Thyroid gland (tissue), 4 donors: ENCODE data around the gene DDX24. TPM values are rescaled to one million over a fixed set of nuclear protein-coding genes. Genes with fewer than 3 reads are reported as not detected.

Experiments used
- DNase-seq, 2 donors: peaks; one replicate each; pipeline ENCODE4 v3.0.0-alpha.2; 2019
- H3K27ac ChIP-seq, 3 donors: fragments of 200-600 bp; sonication (generic); 1 replicate in 2 of 3; 2 replicates in 1 of 3; pipeline ENCODE4 v1.5.1; 2016 to 2019; ENCODE audit warnings: mild to moderate bottlenecking in 1 of 3, moderate library complexity in 1 of 3
- H3K27me3 ChIP-seq: fragments of 200-600 bp; sonication (generic); one replicate; pipeline ENCODE4 v1.5.1; 2019
- H3K36me3 ChIP-seq, 2 donors: fragments of 200-600 bp; sonication (generic); one replicate each; pipeline ENCODE4 v1.5.1; 2016 to 2019
- H3K4me1 ChIP-seq, 2 donors: fragments of 200-600 bp; sonication (generic); one replicate each; pipeline ENCODE4 v1.5.1; 2017 to 2019
- H3K4me3 ChIP-seq, 3 donors: fragments of 200-600 bp; sonication (generic); replicated peaks in 1 of 3; 1 replicate in 2 of 3; 2 replicates in 1 of 3; pipeline ENCODE4 v1.5.1; 2016; ENCODE audit warnings: mild to moderate bottlenecking in 1 of 3
- H3K9me3 ChIP-seq: fragments of 200-600 bp; sonication (generic); one replicate; pipeline ENCODE4 v1.5.1; 2017
- CTCF ChIP-seq, 6 experiments: fragments of 200-600 bp in 3 of 6; fragments of 450-650 bp in 3 of 6; sonication (generic) in 3 of 6; IDR thresholded peaks; one replicate each; pipeline ENCODE4 v1.5.1; 2016 to 2019; ENCODE audit warnings: antibody characterized with exemption in 6 of 6, mild to moderate bottlenecking in 2 of 6, inconsistent platforms in 1 of 6, moderate library complexity in 1 of 6
- POLR2A ChIP-seq, 2 donors: fragments of 450-650 bp; IDR thresholded peaks; one replicate each; pipeline ENCODE4 v1.6.1; 2017; ENCODE audit warnings: antibody characterized with exemption in 2 of 2, mild to moderate bottlenecking in 2 of 2, moderate library complexity in 1 of 2
- WGBS, 2 donors: methylation state at CpG; one replicate each; pipeline ENCODE4 v1.1.5; 2017; 5-methylcytosine and 5-hydroxymethylcytosine counted together
- intact Hi-C: fragments of 100-400 bp; cut with DNase I; formaldehyde crosslinking; loops from one replicate; pipeline ENCODE4 v1.15.1; 2023
- total RNA-seq, 4 donors: library from RNA; depleted of rRNA; stranded (reverse); fragments of >200 nt; gene quantifications; one replicate each; pipeline ENCODE4 v1.2.3, GENCODE V29; 2016

The DDX24 gene
- total RNA-seq, 4 donors from 2014 or later: 139 to 209 (median 193) TPM

GRCh38 chr14:94087891-94088290 lies 6.9 kb upstream of the DDX24 start:
- TF ChIP-seq POLR2A (IDR thresholded peaks at IDR 0.05) (no peak), CTCF (IDR thresholded peaks at IDR 0.05) (no peak)
- H3K27me3 ChIP-seq: no peaks in the 10 kb centered on the region
- intact Hi-C loops: no loop called here
- no peak overlapping the region for H3K27ac ChIP-seq
- H3K9me3 ChIP-seq: no peaks in the 10 kb centered on the region
- H3K4me3 ChIP-seq: no peak overlapping the region
- H3K36me3 ChIP-seq: no peaks in the 10 kb centered on the region
- no peaks in the 10 kb centered on the region for H3K4me1 ChIP-seq
- no peak for DNase-seq
- 96 to 100% methylated on average over 4 of the region's 4 CpGs for WGBS, 2 donors

- peak in 1 of 2 donors; percentile 13 for DNase-seq
- Histone ChIP-seq H3K27ac (peak overlapping the region; percentile 61 to 95 (median 94)), H3K27me3 (no peaks in the 10 kb centered on the region), H3K36me3 (no peaks in the 10 kb centered on the region), H3K4me1 (peaks cover 31 to 32% of the 10 kb centered on the region in 2 donors), H3K4me3 (peak overlapping the region; percentile 60 to 93 (median 80)), H3K9me3 (no peaks in the 10 kb centered on the region)
- 1 to 2% methylated on average over 19 of the region's 19 CpGs for WGBS, 2 donors
- intact Hi-C loops: no loop called here
- TF ChIP-seq POLR2A (IDR thresholded peaks at IDR 0.05): no peak
- no peak for TF ChIP-seq CTCF (IDR thresholded peaks at IDR 0.05)
Observed at GRCh38 chr14:94081386-94081820, 401 bp upstream of the DDX24 start.

- H3K9me3 ChIP-seq: no peaks in the 10 kb centered on the region
- intact Hi-C loops: no loop called here
- no peak for DNase-seq
- no peaks in the 10 kb centered on the region for H3K27me3 ChIP-seq
- no peak for TF ChIP-seq POLR2A (IDR thresholded peaks at IDR 0.05)
- TF ChIP-seq CTCF (IDR thresholded peaks at IDR 0.05): no peak
- 2 to 4% methylated on average over 15 of the region's 15 CpGs for WGBS, 2 donors
- peak overlapping the region; percentile 87 to 95 (median 94) for H3K27ac ChIP-seq
- peaks cover 31 to 38% of the 10 kb centered on the region in 2 donors for H3K4me1 ChIP-seq
- no peaks in the 10 kb centered on the region for H3K36me3 ChIP-seq
- H3K4me3 ChIP-seq: peak overlapping the region; percentile 60 to 96 (median 80)
Observed at GRCh38 chr14:94079891-94080620, 946 bp downstream of the DDX24 start.

- intact Hi-C loops: no loop called here
- Histone ChIP-seq H3K27me3 (no peaks in the 10 kb centered on the region), H3K4me3 (peak overlapping the region in 1 of 3 donors; percentile 2), H3K9me3 (no peaks in the 10 kb centered on the region), H3K27ac (no peak overlapping the region), H3K36me3 (no peaks in the 10 kb centered on the region), H3K4me1 (peaks cover 31 to 38% of the 10 kb centered on the region in 2 donors)
- TF ChIP-seq CTCF (IDR thresholded peaks at IDR 0.05): no peak
- TF ChIP-seq POLR2A (IDR thresholded peaks at IDR 0.05): no peak
- DNase-seq: no peak
- 87 to 89% methylated on average over 5 of the region's 5 CpGs for WGBS, 2 donors
Observed at GRCh38 chr14:94077823-94078222, 3.2 kb downstream of the DDX24 start.

GRCh38 chr14:94077111-94077821 lies 3.7 kb downstream of the DDX24 start:
- peaks cover 31 to 38% of the 10 kb centered on the region in 2 donors for H3K4me1 ChIP-seq
- no peaks in the 10 kb centered on the region for H3K27me3 ChIP-seq
- 68 to 78% methylated on average over 7 of the region's 7 CpGs for WGBS, 2 donors
- intact Hi-C loops: no loop called here
- no peak overlapping the region for H3K27ac ChIP-seq
- no peak overlapping the region for H3K4me3 ChIP-seq
- no peaks in the 10 kb centered on the region for H3K36me3 ChIP-seq
- H3K9me3 ChIP-seq: no peaks in the 10 kb centered on the region
- no peak for TF ChIP-seq POLR2A (IDR thresholded peaks at IDR 0.05)
- TF ChIP-seq CTCF (IDR thresholded peaks at IDR 0.05): no peak
- DNase-seq: no peak
